Bronchial epithelial cell (primary cell): Measurements from ENCODE around the gene TNS4. TPM values are rescaled to one million over a fixed set of nuclear protein-coding genes. Genes with fewer than 3 reads are reported as not detected.

Experiments used
- DNase-seq: peaks from one replicate; pipeline ENCODE4 v3.0.0-alpha.2; 2010; ENCODE audit warnings: low read depth
- FAIRE-seq: peaks from 2 replicates; lab custom pipeline; 2011; peaks lifted over from hg19 to GRCh38; lab: Jason Lieb, UNC
- H3K27me3 ChIP-seq: 2 replicates; pipeline ENCODE4 v1.5.1; 2011; ENCODE audit warnings: low read length; ENCODE audit not compliant: control insufficient read depth, insufficient read depth
- H3K36me3 ChIP-seq: 2 replicates; pipeline ENCODE4 v1.5.1; 2011; ENCODE audit warnings: low read length; ENCODE audit not compliant: control insufficient read depth, insufficient read depth
- H3K4me3 ChIP-seq: 2 replicates; pipeline ENCODE4 v1.5.1; 2011; ENCODE audit warnings: mild to moderate bottlenecking, low read depth, low read length, control low read depth
- total RNA-seq: library from RNA; depleted of rRNA; stranded (reverse); fragments of >200 nt; gene quantifications from 2 replicates; pipeline ENCODE4 v1.2.1, GENCODE V29; 2014
- TF ChIP-seq, protein P1 (sequence below): IDR thresholded peaks from 2 replicates; pipeline ENCODE4 v1.5.1; 2011; ENCODE audit warnings: mild to moderate bottlenecking, moderate library complexity, low read length, control low read depth, inconsistent platforms; ENCODE audit not compliant: insufficient read depth, severe bottlenecking

TNS4 gene
- total RNA-seq, 1 donor from 2014 or later: 27.1 TPM

DNA sequence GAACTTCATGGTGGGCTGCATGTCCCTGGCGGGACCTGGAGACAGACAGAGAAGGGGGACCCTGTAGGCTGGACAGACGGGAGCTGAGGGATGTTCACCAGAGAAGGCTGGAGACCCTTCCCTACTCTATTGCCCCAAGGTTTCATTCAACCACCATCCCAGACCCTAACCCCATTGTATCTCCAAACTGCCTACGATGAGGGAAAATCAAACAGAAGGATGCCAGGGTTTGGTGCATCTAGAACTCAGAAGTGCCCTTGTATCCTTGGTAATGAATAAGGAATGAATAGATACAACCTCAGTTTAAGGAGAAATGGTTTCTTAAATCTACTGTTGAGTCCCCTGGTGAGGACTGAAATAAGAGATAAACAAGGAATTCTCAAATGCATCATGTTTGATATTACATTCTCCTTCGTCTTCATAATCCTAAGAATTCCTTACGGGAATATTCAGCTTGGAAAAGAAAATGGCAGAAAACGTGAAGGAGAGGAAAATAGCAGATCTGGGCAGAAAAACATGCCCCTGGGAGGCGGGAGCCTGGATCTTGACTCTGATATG is 16.4 kb downstream of the TNS4 start:
- no peak for FAIRE-seq

DNA sequence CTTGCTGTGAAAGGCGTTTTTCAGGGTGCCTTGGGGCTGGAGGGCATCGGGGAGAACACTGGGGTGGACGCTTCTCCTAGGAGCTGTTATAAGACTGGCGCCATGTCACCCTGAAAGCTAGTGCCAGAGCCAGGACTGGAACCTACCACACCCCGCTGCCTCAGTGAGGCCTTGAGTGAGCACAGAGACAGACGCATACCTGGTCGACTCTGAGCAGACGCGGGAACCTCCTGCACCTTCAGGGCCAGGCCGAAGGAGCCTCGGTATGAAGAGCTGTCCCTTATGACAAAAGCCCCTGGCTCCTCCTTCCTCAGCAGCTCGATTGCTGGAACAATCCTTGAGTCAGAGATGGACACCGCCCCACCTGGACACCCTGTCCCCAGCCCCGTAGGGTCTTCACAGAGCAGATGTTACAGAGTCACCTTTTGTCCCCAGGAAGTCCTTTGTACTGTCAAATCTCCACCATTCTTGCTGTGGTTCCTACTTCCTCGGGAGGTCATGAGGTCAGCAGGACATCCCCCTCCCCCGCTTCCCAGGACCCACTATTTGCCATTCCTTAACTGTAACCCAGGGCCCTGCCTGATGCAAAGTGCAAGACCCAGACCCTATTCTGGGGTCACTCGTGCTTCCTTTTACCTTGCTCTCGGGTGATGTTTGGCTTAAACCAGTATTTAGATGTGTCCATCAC is 17.0 kb downstream of the TNS4 start:
- DNase-seq: peak; percentile 32
- Histone ChIP-seq H3K36me3 (peaks cover 66% of the 10 kb centered on the region), H3K4me3 (no peak overlapping the region), H3K27me3 (no peaks in the 10 kb centered on the region)
- no peak for FAIRE-seq
- TF ChIP-seq, protein P1, sequence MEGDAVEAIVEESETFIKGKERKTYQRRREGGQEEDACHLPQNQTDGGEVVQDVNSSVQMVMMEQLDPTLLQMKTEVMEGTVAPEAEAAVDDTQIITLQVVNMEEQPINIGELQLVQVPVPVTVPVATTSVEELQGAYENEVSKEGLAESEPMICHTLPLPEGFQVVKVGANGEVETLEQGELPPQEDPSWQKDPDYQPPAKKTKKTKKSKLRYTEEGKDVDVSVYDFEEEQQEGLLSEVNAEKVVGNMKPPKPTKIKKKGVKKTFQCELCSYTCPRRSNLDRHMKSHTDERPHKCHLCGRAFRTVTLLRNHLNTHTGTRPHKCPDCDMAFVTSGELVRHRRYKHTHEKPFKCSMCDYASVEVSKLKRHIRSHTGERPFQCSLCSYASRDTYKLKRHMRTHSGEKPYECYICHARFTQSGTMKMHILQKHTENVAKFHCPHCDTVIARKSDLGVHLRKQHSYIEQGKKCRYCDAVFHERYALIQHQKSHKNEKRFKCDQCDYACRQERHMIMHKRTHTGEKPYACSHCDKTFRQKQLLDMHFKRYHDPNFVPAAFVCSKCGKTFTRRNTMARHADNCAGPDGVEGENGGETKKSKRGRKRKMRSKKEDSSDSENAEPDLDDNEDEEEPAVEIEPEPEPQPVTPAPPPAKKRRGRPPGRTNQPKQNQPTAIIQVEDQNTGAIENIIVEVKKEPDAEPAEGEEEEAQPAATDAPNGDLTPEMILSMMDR: no peak

More for the DNA sequence above, 16.4 kb downstream of the TNS4 start:
- peak; percentile 25 for DNase-seq
- Histone ChIP-seq H3K4me3 (no peak overlapping the region), H3K27me3 (no peaks in the 10 kb centered on the region), H3K36me3 (peaks cover 63% of the 10 kb centered on the region)
- TF ChIP-seq, protein P1: no peak

GRCh38 chr17:40483679-40484078 is 17.7 kb downstream of the TNS4 start:
- Histone ChIP-seq H3K27me3 (no peaks in the 10 kb centered on the region), H3K36me3 (peaks cover 60% of the 10 kb centered on the region), H3K4me3 (no peak overlapping the region)
- TF ChIP-seq, protein P1: no peak
- FAIRE-seq (no peak), DNase-seq (peak; percentile 33)

GRCh38 chr17:40482722-40483121 is 18.7 kb downstream of the TNS4 start:
- no peak overlapping the region for H3K4me3 ChIP-seq
- FAIRE-seq (no peak), DNase-seq (peak; percentile 61)
- H3K36me3 ChIP-seq: peaks cover 60% of the 10 kb centered on the region
- no peaks in the 10 kb centered on the region for H3K27me3 ChIP-seq
- TF ChIP-seq, protein P1: no peak

- TF ChIP-seq, protein P1: no peak
- Histone ChIP-seq H3K36me3 (peaks cover 56% of the 10 kb centered on the region), H3K27me3 (no peaks in the 10 kb centered on the region), H3K4me3 (no peak overlapping the region)
- no peak for FAIRE-seq
- no peak for DNase-seq
These were observed 20.3 kb downstream of the TNS4 start for GRCh38 chr17:40481106-40481505.

DNA sequence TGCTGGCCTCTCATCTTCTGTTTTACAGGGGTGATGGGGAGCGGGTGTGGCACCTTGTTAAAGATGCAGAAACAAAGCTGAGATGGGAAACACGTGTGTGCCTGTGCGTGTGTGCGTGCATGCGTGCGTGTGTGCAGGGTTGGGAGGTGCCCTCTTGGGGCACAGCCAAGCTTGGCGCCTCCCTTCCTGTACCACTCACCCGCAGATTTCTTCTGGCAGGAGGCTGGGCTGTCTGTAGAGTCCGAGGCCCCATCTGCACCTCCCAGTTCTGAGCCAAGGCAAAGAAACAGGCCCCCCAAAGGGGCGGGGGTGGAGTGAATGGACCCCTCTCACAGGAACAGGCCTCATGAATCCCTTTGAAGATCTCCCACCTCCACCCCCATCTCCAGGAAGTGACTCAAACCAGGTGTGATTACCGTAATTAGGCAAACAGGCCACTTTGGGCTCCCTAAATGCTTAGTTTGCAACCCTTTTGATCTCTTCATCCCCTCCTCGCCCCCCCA is 20.9 kb downstream of the TNS4 start:
- Histone ChIP-seq H3K36me3 (peaks cover 52% of the 10 kb centered on the region), H3K4me3 (no peak overlapping the region), H3K27me3 (no peaks in the 10 kb centered on the region)
- FAIRE-seq (no peak), DNase-seq (peak; percentile 66)
- TF ChIP-seq, protein P1: no peak
